H54 (cell line): ENCODE data around the gene PVRIG.
"Not testable (repeated sequence)": the region's sequence is repeated elsewhere in the genome, so short reads cannot be mapped to it uniquely, and the experiment has no call there.

Experiments used
- DNase-seq: peaks from one replicate; pipeline ENCODE4 v3.0.0; 2011; ENCODE audit warnings: low spot score, mixed read lengths; ENCODE audit not compliant: insufficient read length
- FAIRE-seq: peaks from 3 replicates; lab custom pipeline; 2011; peaks lifted over from hg19 to GRCh38; lab: Jason Lieb, UNC
- POLR2A ChIP-seq: IDR thresholded peaks from 2 replicates; pipeline ENCODE4 v1.6.1; 2011; ENCODE audit warnings: low read depth, mild to moderate bottlenecking, low read length

PVRIG gene

DNA sequence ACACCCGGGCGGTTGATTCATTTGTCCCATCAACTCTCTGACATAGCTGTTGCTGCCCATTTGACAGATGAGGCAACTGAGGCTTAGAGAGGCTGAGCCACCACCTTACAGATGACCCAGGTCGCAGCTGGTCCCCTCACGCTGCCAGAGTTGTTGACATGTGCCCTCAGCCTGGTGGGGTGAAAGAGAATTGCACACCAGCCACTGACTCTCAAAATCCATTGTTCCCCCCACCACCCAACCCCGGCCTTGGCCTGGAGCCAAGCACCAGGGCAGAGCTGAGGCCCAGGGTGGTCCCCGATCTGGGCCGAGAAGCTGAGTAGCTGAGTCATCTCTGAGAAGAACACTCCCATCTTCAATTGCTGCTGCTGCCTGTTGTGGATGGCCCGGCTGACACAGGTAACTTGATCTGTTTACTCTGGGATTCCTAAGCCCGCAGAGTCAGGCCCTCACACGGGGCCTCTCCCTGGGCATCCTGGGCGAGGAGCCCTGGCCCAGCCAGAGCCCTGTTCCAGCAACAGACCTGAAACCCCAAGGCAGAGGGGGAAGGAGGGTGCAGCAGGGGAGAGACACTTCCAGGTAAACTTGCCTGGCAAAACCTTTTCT lies 27.5 kb downstream of the PVRIG start:
- TF ChIP-seq POLR2A = no peak
- no peak for FAIRE-seq
- peak; percentile 86 for DNase-seq

DNA sequence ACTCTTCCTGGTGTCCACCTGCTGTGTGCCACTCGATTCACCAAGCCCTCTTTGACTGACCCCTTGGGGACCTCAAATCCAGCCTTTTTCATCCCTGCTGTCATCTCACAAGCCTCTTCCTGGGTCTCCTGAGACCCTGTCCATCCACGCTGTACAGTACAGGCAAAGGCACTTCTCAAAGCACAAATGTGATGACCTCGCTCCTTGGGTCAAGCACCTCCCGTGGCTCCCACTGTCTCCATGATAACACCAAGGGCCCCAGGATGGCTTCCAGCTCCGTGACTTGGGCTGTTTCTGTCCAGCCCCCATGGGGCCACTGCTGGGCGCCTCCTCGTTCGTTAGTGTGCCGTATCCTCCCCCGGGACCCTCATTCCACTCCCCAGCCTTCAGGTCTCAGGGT lies 28.7 kb downstream of the PVRIG start:
- FAIRE-seq = no peak

DNA sequence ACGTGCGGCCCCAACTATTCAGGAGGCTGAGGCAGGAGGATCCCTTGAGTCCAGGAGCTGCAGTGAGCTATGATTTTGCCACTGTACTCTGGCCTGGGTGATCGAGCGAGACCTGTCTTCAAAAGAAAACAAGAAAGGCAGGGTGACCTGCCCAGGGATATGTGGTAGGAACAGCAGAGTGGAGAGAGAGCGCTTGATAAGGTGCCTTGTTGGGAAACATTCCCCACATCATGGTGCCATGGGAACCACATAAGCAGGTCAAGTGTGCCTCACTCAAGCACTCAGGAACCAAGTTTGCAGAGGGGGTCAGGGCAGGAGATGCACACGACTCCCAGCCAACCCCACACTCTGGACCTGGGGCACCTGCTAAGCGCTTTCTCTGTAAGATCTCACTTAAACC lies 37.3 kb downstream of the PVRIG start:
- no peak for FAIRE-seq
- no peak for TF ChIP-seq POLR2A
- DNase-seq = no peak

More for the DNA sequence above, 28.7 kb downstream of the PVRIG start:
- TF ChIP-seq POLR2A = no peak
- DNase-seq = no peak

DNA sequence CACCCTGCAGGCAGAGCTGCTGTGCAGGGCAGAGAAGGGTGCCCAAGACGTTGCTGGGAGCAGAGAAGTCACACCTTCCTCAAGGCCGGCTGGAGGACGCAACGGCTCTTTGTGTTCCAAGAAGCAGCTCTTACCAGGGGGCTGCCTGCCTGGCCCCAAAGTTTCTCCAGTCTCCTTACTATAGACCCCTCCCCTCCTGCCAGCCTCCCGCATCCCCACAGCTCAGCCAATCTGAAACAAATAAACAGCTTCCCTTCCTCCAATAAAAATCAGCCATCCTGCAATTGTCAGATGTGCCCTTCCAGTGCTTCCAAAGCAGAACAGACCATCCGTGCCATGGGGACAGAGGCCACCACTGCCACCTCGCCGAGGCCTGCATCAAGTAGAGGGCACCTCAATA lies 40.2 kb downstream of the PVRIG start:
- FAIRE-seq = not testable (repeated sequence)

DNA sequence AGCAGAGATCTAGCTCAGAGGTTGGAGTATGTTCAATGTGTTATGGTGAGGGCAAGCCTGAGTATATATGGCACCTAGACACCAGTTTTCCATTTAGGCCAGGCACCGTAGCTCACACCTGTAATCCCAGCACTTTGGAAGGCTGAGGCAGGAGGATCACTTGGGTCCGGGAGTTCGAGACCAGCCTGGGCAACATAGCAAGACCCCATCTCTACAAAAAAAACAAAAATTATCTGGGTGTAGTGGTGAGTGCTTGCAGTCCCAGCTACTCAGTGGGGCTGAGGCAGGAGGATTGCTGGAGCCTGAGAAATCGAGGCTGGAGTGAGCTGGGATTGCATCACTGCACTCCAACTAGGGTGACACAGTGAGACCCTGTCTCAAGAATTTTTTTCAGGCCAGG lies 43.1 kb downstream of the PVRIG start:
- not testable (repeated sequence) for FAIRE-seq

More for the DNA sequence above, 40.2 kb downstream of the PVRIG start:
- DNase-seq = not testable (repeated sequence)

DNA sequence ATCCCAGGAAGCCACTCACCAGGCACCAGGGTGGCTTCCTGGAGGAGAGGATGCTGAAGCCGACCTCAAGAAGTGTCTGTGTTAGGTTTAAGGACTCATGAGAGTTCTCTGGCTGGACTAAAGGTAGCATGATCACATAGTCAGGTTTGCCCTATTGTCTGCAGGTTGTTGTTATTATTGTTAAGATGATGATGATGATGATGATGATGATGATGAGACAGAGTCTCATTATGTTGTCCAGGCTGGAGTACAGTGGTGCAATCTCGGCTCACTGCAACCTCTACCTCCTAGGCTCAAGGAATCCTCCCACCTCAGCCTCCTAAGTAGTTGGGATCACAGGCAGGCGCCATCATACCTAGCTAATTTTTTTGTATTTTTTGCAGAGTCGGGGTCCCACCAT lies 44.5 kb downstream of the PVRIG start:
- DNase-seq, FAIRE-seq: not testable (repeated sequence)

More for the DNA sequence above, 43.1 kb downstream of the PVRIG start:
- DNase-seq = not testable (repeated sequence)

DNA sequence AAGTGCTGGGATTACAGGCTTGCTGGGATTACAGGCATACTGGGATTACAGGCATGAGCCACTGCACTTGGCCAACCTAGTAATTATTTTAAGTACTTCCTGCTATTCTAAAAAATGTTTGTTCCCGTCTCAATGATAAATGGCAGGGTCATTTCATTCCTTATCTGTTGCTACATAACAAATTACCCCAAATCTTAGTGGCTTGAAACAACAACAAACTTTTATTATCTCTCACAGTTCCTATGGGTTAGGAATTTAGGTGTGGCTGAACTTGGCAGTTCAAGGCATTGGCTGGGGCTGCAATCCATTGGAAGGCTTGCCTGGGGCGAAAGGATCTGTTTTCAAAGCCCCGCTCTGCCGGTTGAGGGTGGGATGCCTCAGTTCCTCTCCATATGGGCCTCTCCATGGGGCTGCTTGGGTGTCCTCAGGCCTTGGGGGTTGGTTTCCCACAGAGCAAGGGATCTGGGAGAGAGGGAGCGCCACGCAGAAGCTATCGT lies 45.0 kb downstream of the PVRIG start:
- FAIRE-seq = not testable (repeated sequence)

DNA sequence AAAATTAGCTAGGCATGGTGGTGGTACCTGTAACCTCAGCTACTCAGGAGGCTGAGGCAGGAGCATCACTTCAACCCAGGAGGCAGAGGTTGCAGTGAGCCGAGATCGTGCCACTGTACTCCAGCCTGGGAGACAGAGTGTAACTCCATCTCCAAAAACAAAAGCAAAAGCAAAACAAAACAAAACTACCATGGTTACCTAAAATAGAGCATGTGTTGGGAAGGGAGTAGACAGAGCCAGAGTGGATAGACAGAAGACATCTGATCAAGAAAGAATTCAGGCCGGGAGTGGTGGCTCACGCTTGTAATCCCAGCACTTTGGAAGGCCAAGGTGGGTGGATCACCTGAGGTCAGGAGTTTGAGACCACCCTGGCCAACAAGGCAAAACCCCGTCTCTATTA lies 46.1 kb downstream of the PVRIG start:
- not testable (repeated sequence) for DNase-seq, FAIRE-seq

More for the DNA sequence above, 45.0 kb downstream of the PVRIG start:
- not testable (repeated sequence) for DNase-seq

DNA sequence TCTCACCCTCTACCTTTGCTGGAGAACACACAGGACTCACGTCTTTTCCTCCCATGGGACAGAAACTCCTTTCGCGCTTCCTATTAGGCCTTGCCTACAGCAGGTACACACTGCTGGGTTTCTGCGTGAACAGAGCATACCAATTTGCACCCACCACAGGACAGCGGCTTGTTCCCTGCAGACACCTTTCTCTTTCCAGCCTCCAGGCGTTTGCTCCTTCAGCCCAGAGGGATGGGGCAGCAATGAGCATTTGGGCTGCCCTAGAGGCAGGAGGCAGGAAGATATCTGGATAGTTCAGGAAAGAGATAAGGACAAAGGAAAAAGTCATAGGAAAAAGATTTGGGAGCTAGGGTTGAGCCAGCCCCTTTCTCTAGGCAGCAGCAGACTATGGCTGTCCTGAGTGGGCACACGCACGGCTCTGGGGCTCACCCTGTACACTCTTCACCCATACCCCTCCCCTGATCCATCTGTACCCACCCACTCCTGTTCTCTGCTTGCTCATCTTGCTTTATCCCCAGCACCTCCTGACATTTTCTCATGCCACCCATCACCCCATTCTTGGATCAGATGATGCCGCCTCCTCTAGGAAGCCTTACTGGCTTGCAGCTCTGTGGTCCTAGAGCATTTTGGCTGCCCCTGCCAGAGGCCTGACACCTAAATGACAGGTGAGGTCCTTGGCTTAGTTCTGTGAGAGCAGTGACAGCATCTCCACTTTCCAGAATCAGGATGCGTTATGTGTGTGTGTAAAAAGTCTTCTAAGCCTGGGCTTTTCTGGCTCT lies 47.0 kb downstream of the PVRIG start:
- no peak for DNase-seq
- FAIRE-seq = no peak
- no peak for TF ChIP-seq POLR2A

DNA sequence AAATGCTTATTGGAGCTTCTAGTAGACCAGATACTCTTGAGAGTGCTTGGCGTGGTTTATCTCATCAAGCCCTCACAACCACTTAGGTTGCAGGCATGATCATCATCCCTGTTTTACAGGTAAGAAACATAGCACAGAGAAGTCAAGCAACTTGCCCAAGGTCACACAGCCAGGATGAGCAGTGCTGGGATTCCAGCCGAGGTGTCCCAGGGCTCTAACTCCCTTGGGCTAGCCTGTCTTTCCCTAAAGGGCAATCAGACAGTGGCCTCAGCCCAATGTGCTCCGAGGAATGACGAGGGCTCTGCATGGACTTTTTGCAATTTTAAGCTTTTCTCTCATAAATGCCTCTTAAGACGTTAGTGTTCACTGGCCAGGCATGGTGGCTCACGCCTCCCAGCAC lies 47.9 kb downstream of the PVRIG start:
- FAIRE-seq (no peak), DNase-seq (no peak)
- TF ChIP-seq POLR2A = no peak

DNA sequence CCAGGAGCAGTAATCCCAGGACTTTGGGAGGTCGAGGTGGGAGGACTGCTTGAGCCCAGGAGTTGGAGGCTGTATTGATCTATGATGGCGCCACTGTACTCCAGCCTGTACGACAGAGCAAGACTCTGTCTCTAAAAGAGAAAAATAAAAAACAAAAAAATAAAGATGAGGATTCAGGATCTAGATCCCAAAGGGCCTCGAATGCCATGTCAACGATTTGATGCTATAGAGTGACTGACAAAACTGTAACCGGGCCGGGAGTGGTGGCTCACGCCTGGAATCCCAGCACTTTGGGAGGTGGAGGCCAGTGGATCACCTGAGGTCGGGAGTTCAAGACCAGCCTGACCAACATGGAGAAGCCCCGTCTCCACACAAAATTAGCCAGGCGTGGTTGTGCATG lies 49.1 kb downstream of the PVRIG start:
- not testable (repeated sequence) for DNase-seq, FAIRE-seq

DNA sequence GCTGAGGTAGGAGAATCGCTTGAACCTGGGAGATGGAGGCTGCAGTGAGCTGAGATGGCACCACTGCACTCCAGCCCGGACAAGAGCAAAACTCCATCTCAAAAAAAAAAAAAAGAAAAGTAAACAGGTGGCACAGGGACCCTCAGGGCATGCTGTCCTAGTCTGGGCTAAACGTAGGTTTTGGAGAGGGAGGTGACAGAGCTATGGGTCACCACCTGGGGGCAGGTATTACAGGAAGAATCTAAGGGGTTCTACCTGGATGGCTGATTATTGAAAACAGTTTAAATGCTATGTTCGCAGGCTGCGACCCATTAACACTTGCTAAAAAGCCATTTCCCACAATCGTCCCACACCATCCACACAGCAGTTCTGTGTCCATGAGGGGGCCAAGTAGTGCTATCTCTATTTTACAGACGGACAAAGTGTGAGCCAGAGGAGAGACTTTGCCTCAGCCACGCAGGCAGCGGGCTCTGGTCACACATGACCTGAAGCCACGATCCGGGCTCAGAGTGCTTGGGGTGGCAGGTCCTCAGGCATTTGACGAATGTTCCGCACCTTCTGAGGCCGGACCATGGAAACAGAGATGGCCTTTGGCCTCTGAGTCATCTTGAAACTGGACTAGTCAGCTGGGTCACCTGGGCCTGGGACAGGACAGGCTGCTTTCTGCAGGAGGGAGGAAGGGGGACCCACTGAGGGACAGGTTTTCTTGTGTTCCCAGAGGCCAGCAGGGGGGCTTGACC lies 49.7 kb downstream of the PVRIG start:
- not testable (repeated sequence) for DNase-seq, FAIRE-seq

DNA sequence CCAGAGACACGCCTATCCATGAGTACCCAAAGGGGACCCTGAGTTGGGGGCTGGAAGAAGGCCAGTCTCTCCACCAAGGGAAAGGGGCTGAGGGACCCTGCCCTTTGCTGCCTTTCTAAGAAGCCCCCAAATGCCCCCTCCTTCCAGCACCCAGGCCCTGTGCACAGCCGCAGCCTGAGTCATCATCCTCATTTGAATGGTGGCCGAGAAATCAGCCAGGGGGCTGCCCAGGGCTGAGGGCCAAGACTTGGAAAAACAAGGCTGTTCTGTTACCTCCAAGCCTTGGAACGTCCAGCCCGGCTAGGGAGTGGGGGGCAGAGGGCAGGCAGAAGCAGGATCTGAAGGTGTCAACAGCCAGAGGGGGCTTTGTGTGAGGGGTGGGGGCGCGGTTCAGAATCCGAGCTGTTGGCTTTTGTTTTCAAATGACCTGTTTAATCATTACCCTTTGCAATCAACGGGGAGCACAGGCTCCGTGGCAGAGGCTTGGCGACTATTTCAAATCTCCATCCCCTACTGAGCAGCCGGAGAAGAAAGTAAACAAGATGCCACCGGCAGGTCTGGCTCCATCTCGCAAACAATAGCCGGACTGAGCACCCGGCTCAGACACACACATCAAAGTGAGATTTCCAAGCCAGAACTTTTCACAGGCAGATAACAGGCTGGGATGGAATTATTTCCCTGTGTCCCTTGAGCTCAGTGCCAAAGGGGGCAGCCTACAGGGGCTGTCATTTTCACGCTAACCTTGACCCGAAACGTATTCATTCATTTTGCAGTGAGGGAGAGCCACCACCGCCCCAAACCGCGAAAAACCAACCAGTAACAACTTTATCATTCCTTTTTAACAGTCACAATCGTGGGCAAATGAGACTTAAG lies 50.5 kb downstream of the PVRIG start:
- FAIRE-seq, DNase-seq: not testable (repeated sequence)
